Right lobe of liver (tissue), 6 donors: Measurements from ENCODE around the gene SRI. TPM values are rescaled to one million over a fixed set of nuclear protein-coding genes. Genes with fewer than 3 reads are reported as not detected.

Source experiments
- ATAC-seq, 4 donors: fragments of 200-7000 bp; cut with Tn5 transposase; one replicate each; pipeline ENCODE4 v1.9.1; 2020; ENCODE audit warnings: mild to moderate bottlenecking in 4 of 4, moderate library complexity in 4 of 4
- DNase-seq, 3 donors: peaks; one replicate each; pipeline ENCODE4 v3.0.0-alpha.2; 2020
- H3K27ac ChIP-seq, 3 donors: fragments of 200-600 bp; one replicate each; pipeline ENCODE4 v1.8.0; 2022
- H3K27me3 ChIP-seq, 2 donors: fragments of 200-600 bp; one replicate each; pipeline ENCODE4 v1.8.0; 2022
- H3K36me3 ChIP-seq, 4 donors: fragments of 200-600 bp; sonication (generic) in 1 of 4; one replicate each; pipeline versions ENCODE4 v1.5.1 to v1.8.0; 2017 to 2022; ENCODE audit warnings: control low read depth in 1 of 4
- H3K4me1 ChIP-seq, 4 donors: fragments of 200-600 bp; sonication (generic) in 1 of 4; one replicate each; pipeline versions ENCODE4 v1.5.1 to v1.8.0; 2017 to 2022; ENCODE audit warnings: control low read depth in 1 of 4
- H3K4me3 ChIP-seq, 3 donors: fragments of 200-600 bp; one replicate each; pipeline ENCODE4 v1.8.0; 2022
- H3K9me3 ChIP-seq, 4 donors: fragments of 200-600 bp; sonication (generic) in 1 of 4; one replicate each; pipeline versions ENCODE4 v1.5.1 to v1.8.0; 2017 to 2022; ENCODE audit warnings: control low read depth in 1 of 4
- CTCF ChIP-seq, 4 donors: fragments of 200-600 bp in 3 of 4; fragments of 450-650 bp in 1 of 4; IDR thresholded peaks; one replicate each; pipeline versions ENCODE4 v1.5.1 to v1.8.0; 2016 to 2022; ENCODE audit warnings: antibody characterized with exemption in 4 of 4, mild to moderate bottlenecking in 2 of 4
- POLR2A ChIP-seq: fragments of 450-650 bp; IDR thresholded peaks from one replicate; pipeline ENCODE4 v1.6.1; 2017; ENCODE audit warnings: antibody characterized with exemption, mild to moderate bottlenecking
- WGBS: methylation state at CpG from one replicate; pipeline ENCODE4 v1.1.6; 2018; ENCODE audit warnings: low coverage, low lambda C conversion rate; ENCODE audit not compliant: insufficient coverage; ENCODE audit errors: missing lambda C conversion rate; 5-methylcytosine and 5-hydroxymethylcytosine counted together
- intact Hi-C, 2 donors: fragments of 100-400 bp; cut with DNase I; formaldehyde crosslinking; loops; one replicate each; pipeline versions ENCODE4 v1.11.2 to v1.14.1; 2022
- total RNA-seq, 6 experiments: library from RNA; depleted of rRNA in 2 of 6; stranded (reverse); fragments of >200 nt in 2 of 6; fragmentation: NEBNext Ultra II Directional in 3 of 6; extraction: Animal tissue kit (Norgen Biotek cat#: 25700) in 3 of 6; gene quantifications; one replicate each; pipeline versions ENCODE4 v1.1.0 to v1.2.4, GENCODE V29; 2016 to 2023
- donor health status: DM: no; HTN: yes; CAD: no.
- donor health status: DM: no; HTN: no; CAD: no.
- donor health status: DM: no; HTN: no; CAD: no.
- donor health status: DM: no; HTN: yes; CAD: no.
- donor health status: DM: no; HTN: yes; CAD: no.

The SRI gene
- total RNA-seq, 6 experiments from 2014 or later = 12.5 to 41.3 (median 23.3) TPM

DNA sequence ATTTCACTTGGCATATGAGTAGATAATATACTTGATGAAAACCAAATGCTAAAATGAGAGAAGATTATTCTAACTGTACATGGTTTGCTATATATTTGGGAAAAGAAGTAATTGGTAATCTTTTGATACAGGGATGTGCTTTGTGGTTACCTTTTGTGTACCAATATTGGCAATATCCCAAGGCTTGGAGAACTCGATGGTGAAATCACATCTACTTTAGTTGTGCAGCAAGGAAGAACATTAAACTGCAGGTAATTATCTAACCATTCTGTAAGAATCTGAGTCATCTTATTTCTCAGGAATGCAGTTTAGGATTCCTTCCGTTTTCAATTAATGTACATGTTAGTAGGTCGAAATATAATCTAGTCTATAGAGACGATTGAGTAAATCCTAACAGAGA is 64.1 kb downstream of the SRI start:
- no peak overlapping the region for H3K4me3 ChIP-seq
- ATAC-seq (no peak), DNase-seq (no peak)
- H3K36me3 ChIP-seq = no peaks in the 10 kb centered on the region
- TF ChIP-seq CTCF (IDR thresholded peaks at IDR 0.05) = no peak
- no peak for TF ChIP-seq POLR2A
- H3K27ac ChIP-seq = no peak overlapping the region
- no peaks in the 10 kb centered on the region for H3K9me3 ChIP-seq
- H3K27me3 ChIP-seq = no peaks in the 10 kb centered on the region
- intact Hi-C loops = no loop called here
- H3K4me1 ChIP-seq = no peaks in the 10 kb centered on the region
- WGBS = 50% methylated on average over 4 of the region's 4 CpGs

Other genes with a start within 250 kb of the SRI start
- 100 to 1,000 TPM in 1 of 6 experiments, 10 to 100 TPM in 5; 16.3 to 158 (median 22.9) TPM for gene STEAP4, start 86.9 kb upstream of the SRI start, total RNA-seq